ENCODE measurements around the gene RGS6. TPM values are rescaled to one million over a fixed set of nuclear protein-coding genes. Genes with fewer than 3 reads are reported as not detected.

RGS6 gene
- total RNA-seq, 1 donor from 2014 or later, result 2.0 TPM

- no peak for TF ChIP-seq CTCF (IDR thresholded peaks at IDR 0.05; ENCODE audit: unreplicated experiment)
- H3K36me3 Mint-ChIP-seq, result no peaks in the 10 kb centered on the region
- H3K4me1 Mint-ChIP-seq, result no peaks in the 10 kb centered on the region
- no peak for DNase-seq (ENCODE audit: low spot score in 2 of 2, unreplicated experiment in 2 of 2)
- peaks cover 4% of the 10 kb centered on the region for H3K9me3 Mint-ChIP-seq
- H3K27ac Mint-ChIP-seq, result no peak overlapping the region
- H3K27me3 Mint-ChIP-seq (ENCODE audit: low read depth), result no peaks in the 10 kb centered on the region
- no peak overlapping the region for H3K4me3 Mint-ChIP-seq
Measured at GRCh38 chr14:71994416-71994815, 62.2 kb downstream of the RGS6 start.

- TF ChIP-seq CTCF (IDR thresholded peaks at IDR 0.05; ENCODE audit: unreplicated experiment), result no peak
- Mint-ChIP-seq H3K4me1 (no peaks in the 10 kb centered on the region), H3K27ac (no peak overlapping the region), H3K27me3 (ENCODE audit: low read depth) (no peaks in the 10 kb centered on the region), H3K36me3 (no peaks in the 10 kb centered on the region), H3K4me3 (no peak overlapping the region), H3K9me3 (peaks cover 16% of the 10 kb centered on the region)
- no peak for DNase-seq (ENCODE audit: low spot score in 2 of 2, unreplicated experiment in 2 of 2)
Measured at GRCh38 chr14:71995741-71996140, 63.5 kb downstream of the RGS6 start.

- Mint-ChIP-seq H3K4me1 (no peaks in the 10 kb centered on the region), H3K4me3 (no peak overlapping the region), H3K27me3 (ENCODE audit: low read depth) (no peaks in the 10 kb centered on the region), H3K36me3 (no peaks in the 10 kb centered on the region), H3K27ac (no peak overlapping the region), H3K9me3 (peaks cover 16% of the 10 kb centered on the region)
- no peak for DNase-seq (ENCODE audit: low spot score in 2 of 2, unreplicated experiment in 2 of 2)
- no peak for TF ChIP-seq CTCF (IDR thresholded peaks at IDR 0.05; ENCODE audit: unreplicated experiment)
Measured at GRCh38 chr14:71996610-71997009, 64.4 kb downstream of the RGS6 start.

- H3K27me3 Mint-ChIP-seq (ENCODE audit: low read depth), result no peaks in the 10 kb centered on the region
- DNase-seq (ENCODE audit: low spot score in 2 of 2, unreplicated experiment in 2 of 2), result no peak
- no peaks in the 10 kb centered on the region for H3K4me1 Mint-ChIP-seq
- no peak overlapping the region for H3K4me3 Mint-ChIP-seq
- TF ChIP-seq CTCF (IDR thresholded peaks at IDR 0.05; ENCODE audit: unreplicated experiment), result no peak
- no peaks in the 10 kb centered on the region for H3K36me3 Mint-ChIP-seq
- peaks cover 16% of the 10 kb centered on the region for H3K9me3 Mint-ChIP-seq
- no peak overlapping the region for H3K27ac Mint-ChIP-seq
Measured at GRCh38 chr14:72000907-72001306, 68.7 kb downstream of the RGS6 start.

- Mint-ChIP-seq H3K27me3 (ENCODE audit: low read depth) (no peaks in the 10 kb centered on the region), H3K36me3 (no peaks in the 10 kb centered on the region)
- TF ChIP-seq CTCF (IDR thresholded peaks at IDR 0.05; ENCODE audit: unreplicated experiment), result no peak
Measured at GRCh38 chr14:72002731-72003130, 70.5 kb downstream of the RGS6 start.

GRCh38 chr14:72008666-72009065 lies 76.4 kb downstream of the RGS6 start:
- no peaks in the 10 kb centered on the region for H3K9me3 Mint-ChIP-seq
- H3K27ac Mint-ChIP-seq, result no peak overlapping the region
- no peak for DNase-seq (ENCODE audit: low spot score in 2 of 2, unreplicated experiment in 2 of 2)
- H3K4me1 Mint-ChIP-seq, result no peaks in the 10 kb centered on the region
- H3K36me3 Mint-ChIP-seq, result no peaks in the 10 kb centered on the region
- peaks cover 4% of the 10 kb centered on the region for H3K27me3 Mint-ChIP-seq (ENCODE audit: low read depth)
- TF ChIP-seq CTCF (IDR thresholded peaks at IDR 0.05; ENCODE audit: unreplicated experiment), result no peak
- no peak overlapping the region for H3K4me3 Mint-ChIP-seq

More at GRCh38 chr14:72002731-72003130, 70.5 kb downstream of the RGS6 start:
- Mint-ChIP-seq H3K4me3 (no peak overlapping the region), H3K9me3 (peaks cover 16% of the 10 kb centered on the region), H3K27ac (no peak overlapping the region), H3K4me1 (no peaks in the 10 kb centered on the region)
- DNase-seq (ENCODE audit: low spot score in 2 of 2, unreplicated experiment in 2 of 2), result no peak
